ENCODE measurements around the gene TNS1. TPM values are rescaled to one million over a fixed set of nuclear protein-coding genes. Genes with fewer than 3 reads are reported as not detected.

Gene TNS1
- total and polyA plus RNA-seq, 8 donors, result 38.5 to 166 (median 102) TPM

DNA sequence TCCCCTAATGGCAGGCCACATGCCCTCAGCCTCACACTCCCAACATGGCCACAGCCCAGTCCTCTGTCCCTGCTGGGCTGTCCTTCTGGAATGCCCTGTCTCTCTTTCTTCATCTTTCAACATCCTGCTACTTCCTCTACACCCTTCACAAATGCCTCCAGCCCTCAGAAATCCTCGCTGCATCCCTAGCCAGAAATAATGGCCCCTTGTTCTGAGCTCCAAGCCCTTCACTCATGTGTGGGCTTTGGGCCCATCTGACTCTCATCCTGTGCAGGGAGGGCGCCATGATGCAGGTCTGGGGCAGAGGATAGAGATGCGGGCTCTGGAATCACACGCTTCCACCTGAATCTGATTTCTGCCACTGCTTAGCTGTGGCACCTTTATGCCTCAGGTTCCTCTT is 181.9 kb downstream of the TNS1 start:
- H3K4me3 ChIP-seq, result no peak overlapping the region
- TF ChIP-seq, protein P1, sequence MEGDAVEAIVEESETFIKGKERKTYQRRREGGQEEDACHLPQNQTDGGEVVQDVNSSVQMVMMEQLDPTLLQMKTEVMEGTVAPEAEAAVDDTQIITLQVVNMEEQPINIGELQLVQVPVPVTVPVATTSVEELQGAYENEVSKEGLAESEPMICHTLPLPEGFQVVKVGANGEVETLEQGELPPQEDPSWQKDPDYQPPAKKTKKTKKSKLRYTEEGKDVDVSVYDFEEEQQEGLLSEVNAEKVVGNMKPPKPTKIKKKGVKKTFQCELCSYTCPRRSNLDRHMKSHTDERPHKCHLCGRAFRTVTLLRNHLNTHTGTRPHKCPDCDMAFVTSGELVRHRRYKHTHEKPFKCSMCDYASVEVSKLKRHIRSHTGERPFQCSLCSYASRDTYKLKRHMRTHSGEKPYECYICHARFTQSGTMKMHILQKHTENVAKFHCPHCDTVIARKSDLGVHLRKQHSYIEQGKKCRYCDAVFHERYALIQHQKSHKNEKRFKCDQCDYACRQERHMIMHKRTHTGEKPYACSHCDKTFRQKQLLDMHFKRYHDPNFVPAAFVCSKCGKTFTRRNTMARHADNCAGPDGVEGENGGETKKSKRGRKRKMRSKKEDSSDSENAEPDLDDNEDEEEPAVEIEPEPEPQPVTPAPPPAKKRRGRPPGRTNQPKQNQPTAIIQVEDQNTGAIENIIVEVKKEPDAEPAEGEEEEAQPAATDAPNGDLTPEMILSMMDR (IDR thresholded peaks at IDR 0.05), result no peak
- ATAC-seq (no peak), DNase-seq (no peak), FAIRE-seq (no peak)
- H3K9me3 ChIP-seq, result no peaks in the 10 kb centered on the region
- intact Hi-C loops (cut with DNase I), result no loop called here
- H3K27me3 ChIP-seq, result no peaks in the 10 kb centered on the region
- peaks cover 12 to 59% (median 27%) of the 10 kb centered on the region in 3 donors for H3K36me3 ChIP-seq
- 95 to 96% methylated on average over 4 of the region's 4 CpGs for WGBS, 2 donors
- no peak overlapping the region for H3K27ac ChIP-seq
- peaks cover 0 to 6% (median 0%) of the 10 kb centered on the region in 3 donors for H3K4me1 ChIP-seq

DNA sequence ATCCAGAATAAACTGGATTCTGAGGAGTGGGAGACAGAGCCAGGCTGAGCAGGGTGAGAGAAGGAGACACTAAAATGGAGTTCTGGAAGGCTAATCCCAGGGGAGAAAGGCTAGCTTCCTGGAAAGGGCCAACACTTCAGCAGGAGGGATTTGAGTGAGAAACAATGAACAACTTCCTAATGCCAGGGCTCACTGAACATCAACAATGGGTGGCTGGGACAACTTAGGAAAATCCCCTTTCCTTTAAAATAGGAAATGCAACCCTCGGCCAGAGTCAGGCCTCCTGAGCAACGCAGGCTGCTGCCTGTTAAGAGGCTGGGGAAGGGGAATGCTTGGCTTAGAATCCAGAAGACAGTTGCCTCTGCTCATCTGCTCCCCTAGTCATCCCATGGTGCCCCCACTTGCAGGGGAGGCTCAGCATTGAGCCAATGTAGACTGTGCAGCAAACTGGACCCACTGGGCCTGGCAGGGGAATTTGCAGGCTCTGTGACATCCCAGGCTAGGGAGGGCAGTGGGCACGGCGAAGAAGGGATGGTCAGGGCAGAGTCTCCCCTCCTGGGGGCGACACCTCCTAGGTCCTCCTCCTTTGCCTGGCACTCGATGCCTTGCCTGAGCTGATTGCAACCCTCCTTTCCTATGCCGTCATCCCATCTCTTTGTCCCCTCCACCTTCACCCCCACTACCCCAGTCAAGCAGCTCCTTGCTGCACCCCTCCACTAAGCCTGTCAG is 182.5 kb downstream of the TNS1 start:
- Histone ChIP-seq H3K4me1 (peaks cover 0 to 7% (median 0%) of the 10 kb centered on the region in 3 donors), H3K27ac (no peak overlapping the region), H3K9me3 (no peaks in the 10 kb centered on the region), H3K4me3 (no peak overlapping the region), H3K36me3 (peaks cover 12 to 65% (median 29%) of the 10 kb centered on the region in 3 donors), H3K27me3 (no peaks in the 10 kb centered on the region)
- intact Hi-C loops (cut with DNase I), result no loop called here
- TF ChIP-seq, protein P1 (IDR thresholded peaks at IDR 0.05), result no peak
- FAIRE-seq, result no peak
- DNase-seq, result peak in 2 of 6 donors; percentile 13 to 46
- no peak for ATAC-seq
- 83% methylated on average over 7 of the region's 7 CpGs for WGBS, 2 donors

DNA sequence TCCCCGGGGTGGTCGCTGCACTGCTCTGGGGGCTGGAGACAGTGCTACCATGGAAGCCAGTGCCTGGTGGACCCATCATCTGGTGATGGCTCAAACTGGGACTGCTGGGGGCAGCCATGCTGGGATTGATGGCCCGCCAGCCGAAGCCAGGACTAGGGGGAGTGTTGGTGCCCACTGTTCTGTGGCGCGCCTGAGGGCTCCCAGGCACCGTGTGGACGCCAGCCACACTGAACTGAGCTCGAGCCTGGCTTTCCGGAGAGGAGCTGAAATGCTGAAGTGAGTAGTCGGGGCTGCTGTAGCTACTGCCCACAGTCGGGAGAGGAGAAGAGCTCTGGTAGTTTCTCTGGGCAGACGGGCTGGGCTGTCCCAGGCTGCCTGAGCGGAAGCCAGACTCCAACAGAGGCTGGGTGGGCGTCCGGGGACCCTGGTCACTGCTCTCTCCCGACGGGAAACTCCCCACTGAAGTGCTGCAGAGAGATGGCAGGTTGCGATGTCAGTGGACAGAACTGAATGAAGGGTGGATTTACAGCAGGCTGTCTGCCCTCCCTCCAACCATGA is 184.4 kb downstream of the TNS1 start:
- TF ChIP-seq, protein P1 (IDR thresholded peaks at IDR 0.05), result no peak
- no peak overlapping the region for H3K27ac ChIP-seq
- no peak overlapping the region for H3K4me3 ChIP-seq
- FAIRE-seq, result no peak
- intact Hi-C loops (cut with DNase I), result no loop called here
- no peak for ATAC-seq
- H3K36me3 ChIP-seq, result peaks cover 12 to 84% (median 37%) of the 10 kb centered on the region in 3 donors
- no peaks in the 10 kb centered on the region for H3K9me3 ChIP-seq
- H3K4me1 ChIP-seq, result peaks cover 0 to 12% (median 0%) of the 10 kb centered on the region in 3 donors
- DNase-seq, result peak in 1 of 6 donors; percentile 32
- H3K27me3 ChIP-seq, result no peaks in the 10 kb centered on the region
- WGBS, 2 donors, result 89 to 90% methylated on average over 19 of the region's 19 CpGs

DNA sequence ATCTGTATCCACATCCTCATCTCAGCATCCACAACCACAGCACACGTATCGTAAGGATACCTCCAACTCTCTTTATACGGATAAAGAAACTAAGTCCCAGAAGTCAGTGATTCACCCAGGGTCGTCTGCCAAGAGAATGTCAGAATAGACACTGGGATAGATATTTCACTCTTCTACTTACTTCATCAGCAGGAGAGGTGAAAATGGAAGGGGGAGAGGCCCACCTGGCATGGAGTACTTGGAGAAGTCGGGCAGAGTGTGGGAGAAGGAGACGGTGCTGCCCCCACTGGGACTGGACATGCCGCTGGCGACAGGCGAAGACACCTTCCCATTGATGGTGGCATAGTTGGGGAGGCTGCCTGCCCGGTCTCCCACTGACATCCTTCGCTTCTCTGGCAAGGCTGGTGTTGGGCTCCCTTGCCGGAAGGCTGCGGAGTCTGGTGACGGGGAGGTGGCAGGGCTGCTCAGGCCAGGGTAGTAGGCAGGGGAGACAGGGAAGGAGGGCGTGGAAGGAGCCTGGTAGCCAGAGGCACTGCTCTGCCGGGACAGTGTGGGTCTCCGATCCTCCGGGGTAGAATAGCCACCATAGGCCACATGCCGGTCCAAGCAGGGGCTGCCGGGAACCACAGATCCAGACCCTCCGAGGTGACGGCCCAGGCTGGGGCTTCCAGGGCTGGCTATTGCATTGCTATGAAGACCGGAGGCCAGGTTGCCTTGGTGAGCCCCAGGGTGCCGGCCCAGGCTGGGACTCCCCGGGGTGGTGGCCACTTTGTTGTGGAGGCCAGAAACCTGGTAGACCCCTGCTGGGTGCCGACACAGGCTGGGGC is 185.1 kb downstream of the TNS1 start:
- ATAC-seq (no peak), FAIRE-seq (no peak), DNase-seq (peak in 1 of 6 donors; percentile 76)
- TF ChIP-seq, protein P1 (IDR thresholded peaks at IDR 0.05), result no peak
- H3K27ac ChIP-seq, result no peak overlapping the region
- peaks cover 14 to 91% (median 43%) of the 10 kb centered on the region in 3 donors for H3K36me3 ChIP-seq
- no peak overlapping the region for H3K4me3 ChIP-seq
- H3K9me3 ChIP-seq, result no peaks in the 10 kb centered on the region
- H3K27me3 ChIP-seq, result no peaks in the 10 kb centered on the region
- 92 to 94% methylated on average over 22 to 26 of the region's 26 CpGs for whole genome bisulfite sequencing, 2 donors
- peaks cover 0 to 12% (median 0%) of the 10 kb centered on the region in 3 donors for H3K4me1 ChIP-seq
- intact Hi-C loops (cut with DNase I), result no loop called here

Data from pancreas (tissue), 10 donors.